HG02981 (cell line): ENCODE measurements around the gene VPS29.

Source experiments
- ATAC-seq: cut with Tn5 transposase; IDR thresholded peaks from one replicate; pipeline ENCODE4 v1.9.1; 2021; ENCODE audit warnings: mild to moderate bottlenecking, moderate library complexity; ENCODE audit not compliant: unreplicated experiment

VPS29 gene

DNA sequence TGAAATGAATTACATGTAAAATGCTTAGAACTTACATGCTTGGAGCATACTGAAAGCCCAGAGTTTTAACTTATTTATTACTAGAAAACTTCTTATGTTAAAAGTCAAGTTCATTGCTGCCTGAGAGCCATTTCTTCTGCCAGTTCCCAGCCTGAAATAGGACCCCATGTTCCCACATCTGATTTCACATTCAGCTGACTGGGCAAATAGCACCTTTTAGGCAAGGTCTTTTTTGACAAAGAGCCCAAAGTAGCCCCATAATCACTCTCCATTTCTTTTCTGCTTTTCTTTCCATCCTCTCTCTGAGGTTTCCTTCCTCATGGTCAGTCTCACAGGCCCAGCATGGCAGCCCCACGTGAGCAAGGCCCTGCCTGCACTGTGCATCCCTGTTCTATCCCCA lies 50.6 kb downstream of the VPS29 start:
- no peak for ATAC-seq

DNA sequence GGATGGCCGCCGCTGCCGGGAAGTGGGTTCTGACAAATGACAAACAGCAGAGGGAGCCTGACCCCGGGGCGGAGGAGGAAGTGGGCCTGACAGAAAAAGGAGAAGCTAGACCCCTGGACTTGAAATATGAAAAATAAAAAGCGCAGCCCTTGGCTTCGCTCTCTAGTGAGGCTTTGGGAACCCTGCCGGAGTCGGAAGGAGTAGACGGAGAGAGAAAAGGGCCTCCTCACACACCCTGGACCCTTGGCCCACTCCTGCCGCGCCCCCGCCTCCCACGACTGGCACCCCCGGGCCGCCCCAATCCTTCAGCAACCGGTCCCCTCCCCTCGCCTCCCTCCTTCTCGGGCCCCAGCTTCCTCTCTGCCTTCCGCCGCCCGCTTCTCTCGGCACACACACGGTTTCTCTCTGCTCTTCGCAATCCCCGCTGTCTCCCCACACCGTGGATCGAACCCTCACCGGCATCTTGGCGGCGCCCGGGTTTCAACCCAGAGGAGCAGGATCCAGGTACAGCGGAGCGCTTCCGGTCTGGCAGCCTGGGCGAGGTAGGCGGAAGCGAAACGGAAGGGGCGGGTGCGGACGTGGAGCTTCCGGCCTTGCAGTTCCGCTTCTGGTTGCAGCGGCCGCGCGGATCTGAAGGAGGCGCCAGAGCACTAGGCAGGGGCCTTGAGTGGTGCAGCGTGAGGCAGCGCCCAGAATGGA lies 52.0 kb downstream of the VPS29 start, which contains the start of gene ARPC3:
TSS of gene ARPC3 (minus strand) at position 539 of the 699 bp plus-strand sequence. CDS start at position 462, 77 bp downstream.
- ATAC-seq = peak; percentile 91

DNA sequence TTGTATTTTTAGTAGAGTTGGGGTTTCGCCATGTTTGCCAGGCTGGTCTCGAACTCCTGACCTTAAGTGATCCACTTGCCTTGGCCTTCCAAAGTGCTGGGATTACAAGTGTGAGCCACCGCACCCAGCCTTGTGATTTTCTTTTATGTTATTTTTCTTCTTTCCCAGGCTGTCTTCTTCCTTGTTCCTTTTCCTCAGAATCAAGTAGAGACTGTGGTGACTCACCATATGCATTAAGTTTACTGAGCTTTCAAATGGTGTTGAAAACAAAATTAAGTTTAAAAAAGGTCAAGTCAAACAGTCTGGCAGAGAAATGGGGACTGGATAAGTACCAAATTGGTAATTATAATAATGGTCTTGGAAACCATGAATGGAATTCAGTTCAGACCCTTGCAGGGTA lies 57.5 kb downstream of the VPS29 start:
- ATAC-seq = no peak
